GM18505 (cell line): ENCODE measurements around the gene CDK2AP2.
"Not testable (repeated sequence)": the region's sequence is repeated elsewhere in the genome, so short reads cannot be mapped to it uniquely, and the experiment has no call there.

Source experiments
- ATAC-seq: cut with Tn5 transposase; IDR thresholded peaks from one replicate; pipeline ENCODE4 v1.9.1; 2021; ENCODE audit not compliant: unreplicated experiment
- POLR2A ChIP-seq: IDR thresholded peaks from 4 replicates; pipeline ENCODE4 v1.6.1; 2011; ENCODE audit warnings: borderline replicate concordance; ENCODE audit not compliant: insufficient read depth, insufficient read length; ENCODE audit errors: extremely low read depth

CDK2AP2 gene, protein sequence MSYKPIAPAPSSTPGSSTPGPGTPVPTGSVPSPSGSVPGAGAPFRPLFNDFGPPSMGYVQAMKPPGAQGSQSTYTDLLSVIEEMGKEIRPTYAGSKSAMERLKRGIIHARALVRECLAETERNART

DNA sequence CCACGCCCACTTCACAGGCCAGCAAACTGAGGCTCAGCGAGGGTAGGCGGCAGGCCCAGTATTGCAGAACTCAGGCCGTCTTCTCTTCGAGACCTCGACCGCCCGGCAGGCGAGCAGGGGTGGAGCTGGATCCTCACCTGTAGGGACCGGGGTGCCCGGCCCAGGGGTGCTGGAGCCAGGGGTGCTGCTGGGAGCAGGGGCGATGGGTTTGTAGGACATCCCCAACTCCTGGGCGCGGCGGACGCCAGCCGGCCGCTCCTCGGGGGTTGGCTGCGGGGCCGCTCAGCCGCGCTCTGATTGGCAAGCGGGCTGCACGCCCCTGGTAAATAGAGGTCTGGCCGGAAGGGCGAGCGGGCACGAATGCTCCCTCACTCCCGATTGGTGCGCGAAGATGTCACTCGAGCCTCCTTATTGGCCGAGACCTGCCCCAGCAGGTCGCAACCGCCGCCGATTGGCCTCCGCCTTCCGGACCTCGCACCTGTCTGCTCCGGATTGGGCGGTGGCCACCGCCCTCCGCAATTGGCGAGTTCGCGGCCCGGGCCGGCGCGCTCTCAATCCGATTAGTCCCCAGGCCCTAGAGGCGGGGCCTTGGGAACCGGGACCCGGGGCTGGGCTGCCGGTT, at the start of gene CDK2AP2:
Gene CDK2AP2, minus strand, starts transcription at position 299 of the 622 bp plus-strand sequence. Its CDS starts 80 bp downstream, at position 219.
- TF ChIP-seq POLR2A, result peak; percentile 81
- ATAC-seq, result peak; percentile 64

- TF ChIP-seq POLR2A, result no peak
- no peak for ATAC-seq
These were observed 48.3 kb upstream of the CDK2AP2 start for GRCh38 chr11:67556244-67556643.

DNA sequence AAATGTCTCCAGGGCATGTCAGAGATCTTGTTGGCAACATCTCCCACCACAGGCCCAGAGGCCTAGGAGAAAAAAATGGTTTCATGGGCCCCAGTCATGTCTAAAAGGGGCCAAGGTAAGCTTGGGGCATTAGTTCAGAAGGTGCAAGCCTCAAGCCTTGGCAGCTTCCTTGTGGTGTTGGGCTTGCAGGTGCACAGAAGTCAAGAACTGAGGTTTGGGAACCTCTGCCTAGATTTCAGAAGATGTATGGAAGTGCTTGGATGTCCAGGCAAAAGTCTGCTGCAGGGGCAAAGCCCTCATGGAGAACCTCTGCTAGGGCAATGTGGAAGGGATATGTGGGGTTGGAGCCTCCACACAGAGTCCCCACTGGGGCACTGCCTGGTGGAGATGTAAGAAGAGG, 43.7 kb upstream of the CDK2AP2 start:
- ATAC-seq, result not testable (repeated sequence)

DNA sequence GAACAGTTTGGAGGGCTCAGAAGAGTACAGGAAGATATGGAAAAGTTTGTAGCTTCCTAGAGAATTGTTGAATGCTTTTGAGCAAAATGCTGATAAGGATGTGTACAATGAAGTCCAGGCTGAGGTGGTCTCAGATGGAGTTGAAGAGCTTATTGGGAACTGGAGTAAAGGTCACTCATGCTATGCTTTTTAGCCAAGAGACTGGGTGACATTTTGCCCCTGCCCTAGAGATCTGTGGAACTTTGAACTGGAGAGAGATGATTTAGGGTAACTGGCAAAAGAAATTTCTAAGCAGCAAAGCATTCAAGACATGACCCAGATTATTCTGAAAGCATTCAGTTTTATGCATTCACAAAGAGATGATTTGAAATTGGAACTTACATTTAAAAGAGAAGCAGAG, 43.2 kb upstream of the CDK2AP2 start:
- TF ChIP-seq POLR2A, result no peak
- ATAC-seq, result no peak

- TF ChIP-seq POLR2A, result no peak
These were observed 40.7 kb upstream of the CDK2AP2 start for GRCh38 chr11:67548555-67549110.

DNA sequence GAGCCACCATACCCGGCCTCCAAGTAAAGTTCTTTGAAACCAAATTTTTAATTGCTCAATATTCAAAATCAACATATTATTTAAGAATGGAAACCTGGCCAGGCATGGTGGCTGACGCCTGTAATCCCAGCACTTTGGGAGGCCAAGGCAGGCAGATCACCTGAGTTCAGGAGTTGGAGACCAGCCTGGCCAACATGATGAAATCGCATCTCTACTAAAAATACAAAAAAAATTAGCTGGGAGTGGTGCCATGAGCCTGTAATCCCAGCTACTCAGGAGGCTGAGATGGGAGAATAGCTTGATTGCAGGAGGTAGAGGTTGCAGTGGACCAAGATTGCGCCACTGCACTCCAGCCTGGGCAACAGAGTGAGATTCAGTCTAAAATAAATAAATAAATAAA, 40.1 kb upstream of the CDK2AP2 start:
- not testable (repeated sequence) for ATAC-seq

More at GRCh38 chr11:67548555-67549110, 40.7 kb upstream of the CDK2AP2 start:
- no peak for ATAC-seq

GRCh38 chr11:67545280-67545679, 37.3 kb upstream of the CDK2AP2 start:
- no peak for TF ChIP-seq POLR2A
- ATAC-seq, result no peak

GRCh38 chr11:67544616-67545242, 36.8 kb upstream of the CDK2AP2 start:
- TF ChIP-seq POLR2A, result no peak
- ATAC-seq, result no peak

DNA sequence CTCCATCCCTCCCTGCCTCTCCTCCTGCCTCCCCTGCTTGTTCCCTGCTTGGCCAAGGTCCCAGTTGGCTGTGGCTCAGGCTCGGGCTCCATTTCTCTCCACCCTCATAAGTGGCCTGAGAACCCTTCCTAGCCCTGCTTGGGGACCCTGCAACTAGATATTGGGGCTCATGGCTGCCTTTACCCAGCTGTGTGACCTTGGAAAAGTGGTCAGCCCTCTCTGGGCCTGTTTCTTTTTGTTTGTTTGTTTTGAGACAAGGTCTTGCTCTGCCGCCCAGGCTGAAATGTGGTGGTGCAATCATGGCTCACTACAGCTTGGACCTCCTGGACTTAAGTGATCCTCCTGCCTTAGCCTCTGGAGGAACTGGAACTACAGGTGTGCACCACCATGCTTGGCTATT, 35.6 kb upstream of the CDK2AP2 start:
- ATAC-seq, result no peak
- TF ChIP-seq POLR2A, result no peak

DNA sequence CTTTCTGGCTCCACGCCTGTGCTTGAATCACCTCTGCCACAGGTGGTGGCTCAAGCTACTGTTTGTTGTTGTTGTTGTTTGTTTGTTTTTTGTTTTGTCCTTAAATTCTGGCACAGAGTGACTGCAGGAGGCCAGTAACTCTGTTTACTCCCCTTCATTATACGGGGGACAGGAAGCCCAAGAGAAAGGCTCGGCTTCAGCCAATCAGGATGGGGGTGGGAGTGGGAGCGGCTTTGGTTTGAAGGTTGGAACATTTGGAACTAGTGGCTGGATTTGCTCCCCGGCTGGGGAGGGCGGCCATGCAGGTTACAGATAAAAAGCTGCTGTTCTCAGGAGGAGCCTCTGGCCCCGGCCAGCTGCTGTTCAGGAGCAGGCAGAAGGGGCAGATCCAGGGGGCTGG, 35.0 kb upstream of the CDK2AP2 start:
- ATAC-seq, result no peak
- no peak for TF ChIP-seq POLR2A

GRCh38 chr11:67542169-67542568, 34.2 kb upstream of the CDK2AP2 start:
- TF ChIP-seq POLR2A, result no peak
- no peak for ATAC-seq

GRCh38 chr11:67541198-67541597, 33.2 kb upstream of the CDK2AP2 start:
- ATAC-seq, result no peak
- TF ChIP-seq POLR2A, result no peak

DNA sequence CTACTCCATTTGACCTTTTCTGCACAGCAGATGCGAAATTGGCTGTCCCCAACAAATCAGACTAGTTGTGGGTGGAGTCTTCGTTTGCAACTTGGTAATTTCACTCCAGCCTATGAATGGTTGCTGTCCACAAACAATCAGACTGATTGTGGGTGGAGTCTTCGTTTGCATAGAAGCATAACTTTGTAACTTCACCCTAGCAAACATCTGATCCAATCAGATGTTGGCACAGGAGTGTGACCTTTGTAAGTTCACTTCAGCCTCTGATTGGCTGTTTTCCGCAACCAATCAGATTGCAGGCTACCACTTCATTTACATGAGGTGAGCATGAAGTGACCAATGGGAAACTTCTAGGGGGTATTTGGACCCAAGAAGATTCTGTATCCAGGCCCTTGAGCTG, 31.6 kb upstream of the CDK2AP2 start:
- no peak for ATAC-seq
- TF ChIP-seq POLR2A, result no peak

DNA sequence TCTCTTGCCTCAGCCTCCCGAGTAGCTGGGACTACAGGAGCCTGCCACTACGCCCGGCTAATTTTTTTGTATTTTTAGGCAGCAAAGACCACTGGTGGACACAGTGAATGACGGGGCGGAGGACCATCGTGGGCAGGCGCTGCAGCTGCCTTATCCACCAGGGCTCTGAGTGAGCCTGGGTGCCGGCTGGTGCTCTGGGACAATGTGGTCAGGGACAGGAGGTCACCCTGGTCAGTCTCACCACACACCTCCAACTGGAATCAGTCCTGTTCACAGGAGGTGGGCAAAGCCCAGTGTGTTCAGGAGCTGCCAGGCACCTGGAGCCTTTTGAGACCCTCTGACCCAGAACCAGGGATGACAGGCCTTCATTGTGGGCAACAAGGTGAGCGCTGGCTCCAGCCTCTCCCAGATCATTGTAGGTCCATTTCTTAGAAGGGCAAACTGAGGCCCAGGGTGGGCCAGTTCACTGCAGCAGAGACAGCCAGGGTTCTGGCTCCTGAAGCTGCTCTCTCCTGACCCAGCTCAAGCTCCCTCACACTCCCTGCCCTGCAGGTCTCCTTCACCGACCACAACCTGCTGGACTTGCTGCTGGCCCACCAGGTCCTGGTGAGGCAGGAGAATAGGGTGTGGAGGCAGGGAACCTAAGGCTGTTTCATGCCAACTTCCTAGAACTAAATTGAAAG, 31.0 kb upstream of the CDK2AP2 start:
- no peak for TF ChIP-seq POLR2A
- no peak for ATAC-seq
